Measurements from ENCODE around the gene MYF6.

MYF6 gene

DNA sequence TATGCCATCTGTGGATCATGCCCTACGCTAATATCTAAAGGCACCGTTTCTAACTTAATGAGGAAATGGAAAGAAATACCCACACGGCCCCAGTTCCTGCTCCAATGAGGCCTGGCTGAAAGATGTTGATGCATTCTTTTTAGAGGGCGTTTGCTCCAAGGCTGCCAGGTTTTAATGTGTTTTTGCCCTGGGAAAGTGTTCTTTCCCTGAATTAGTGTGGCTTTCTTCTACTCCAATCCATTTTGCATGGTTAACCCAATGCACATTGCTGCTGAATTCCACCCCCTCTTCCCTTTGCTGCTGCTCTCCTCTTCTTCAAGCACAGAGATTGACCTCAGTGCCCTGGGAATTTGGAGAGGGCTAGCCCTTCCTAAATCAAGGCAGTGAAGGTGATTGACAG, 10.4 kb downstream of the MYF6 start:
- 0 out of 2 replicates have a peak overlapping the region, but pooled peaks have one; percentile 38 for H2AFZ ChIP-seq (ENCODE audit: low read depth, low read length)
- no peaks in the 10 kb centered on the region for H3K9me3 ChIP-seq (ENCODE audit: insufficient read depth, low read length, severe bottlenecking)
- H3K4me3 ChIP-seq (ENCODE audit: low read depth in 1 of 2, low read length in 2 of 2) = no peak overlapping the region
- no peak overlapping the region for H3K27ac ChIP-seq (ENCODE audit: low read length)
- no peak for DNase-seq
- no peaks in the 10 kb centered on the region for H4K20me1 ChIP-seq (ENCODE audit: insufficient read depth, low read length)
- no peak for ATAC-seq (ENCODE audit: insufficient read depth, low read depth)
- H3K27me3 ChIP-seq (ENCODE audit: insufficient read depth, low read length, poor library complexity) = no peaks in the 10 kb centered on the region
- TF ChIP-seq, protein P1, sequence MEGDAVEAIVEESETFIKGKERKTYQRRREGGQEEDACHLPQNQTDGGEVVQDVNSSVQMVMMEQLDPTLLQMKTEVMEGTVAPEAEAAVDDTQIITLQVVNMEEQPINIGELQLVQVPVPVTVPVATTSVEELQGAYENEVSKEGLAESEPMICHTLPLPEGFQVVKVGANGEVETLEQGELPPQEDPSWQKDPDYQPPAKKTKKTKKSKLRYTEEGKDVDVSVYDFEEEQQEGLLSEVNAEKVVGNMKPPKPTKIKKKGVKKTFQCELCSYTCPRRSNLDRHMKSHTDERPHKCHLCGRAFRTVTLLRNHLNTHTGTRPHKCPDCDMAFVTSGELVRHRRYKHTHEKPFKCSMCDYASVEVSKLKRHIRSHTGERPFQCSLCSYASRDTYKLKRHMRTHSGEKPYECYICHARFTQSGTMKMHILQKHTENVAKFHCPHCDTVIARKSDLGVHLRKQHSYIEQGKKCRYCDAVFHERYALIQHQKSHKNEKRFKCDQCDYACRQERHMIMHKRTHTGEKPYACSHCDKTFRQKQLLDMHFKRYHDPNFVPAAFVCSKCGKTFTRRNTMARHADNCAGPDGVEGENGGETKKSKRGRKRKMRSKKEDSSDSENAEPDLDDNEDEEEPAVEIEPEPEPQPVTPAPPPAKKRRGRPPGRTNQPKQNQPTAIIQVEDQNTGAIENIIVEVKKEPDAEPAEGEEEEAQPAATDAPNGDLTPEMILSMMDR (IDR thresholded peaks at IDR 0.05; ENCODE audit: borderline replicate concordance, extremely low read depth, low read length, poor library complexity, severe bottlenecking) = no peak
- TF ChIP-seq EZH2 (IDR thresholded peaks at IDR 0.05; ENCODE audit: borderline replicate concordance, low read depth, low read length, severe bottlenecking) = no peak
- H3K36me3 ChIP-seq (ENCODE audit: insufficient read depth, low read length) = no peaks in the 10 kb centered on the region
- no peak overlapping the region for H3K9ac ChIP-seq (ENCODE audit: low read depth, low read length)
- no peaks in the 10 kb centered on the region for H3K4me1 ChIP-seq (ENCODE audit: insufficient read depth, low read length)
- H3K4me2 ChIP-seq (ENCODE audit: insufficient read depth, low read length) = no peak overlapping the region
- H3K79me2 ChIP-seq (ENCODE audit: insufficient read depth, low read length) = no peaks in the 10 kb centered on the region

GRCh38 chr12:80720516-80720915, 13.1 kb downstream of the MYF6 start:
- Histone ChIP-seq H4K20me1 (ENCODE audit: insufficient read depth, low read length) (no peaks in the 10 kb centered on the region), H3K4me3 (ENCODE audit: low read depth in 1 of 2, low read length in 2 of 2) (no peak overlapping the region)

DNA sequence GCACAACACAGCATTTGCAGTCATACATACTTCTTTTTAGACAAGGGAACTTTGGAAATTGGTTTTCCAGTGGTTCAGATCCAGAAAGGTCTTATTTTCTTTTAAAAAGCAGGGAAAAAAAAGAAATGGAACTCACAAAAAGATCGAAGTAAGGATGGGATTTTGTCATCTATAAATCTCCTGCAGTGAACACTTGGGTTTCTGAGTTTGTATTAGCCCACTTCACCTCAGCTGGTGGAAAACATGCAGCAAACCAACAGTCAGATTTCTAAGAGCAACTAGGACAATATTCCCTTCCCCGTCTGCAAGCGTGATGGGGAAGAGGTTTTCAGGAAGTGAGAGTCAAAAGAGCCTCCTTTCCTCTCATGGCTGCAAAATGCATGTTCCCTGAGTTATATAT, 13.9 kb downstream of the MYF6 start:
- no peak overlapping the region for H2AFZ ChIP-seq (ENCODE audit: low read depth, low read length)
- no peak overlapping the region for H3K4me3 ChIP-seq (ENCODE audit: low read depth in 1 of 2, low read length in 2 of 2)
- no peaks in the 10 kb centered on the region for H3K4me1 ChIP-seq (ENCODE audit: insufficient read depth, low read length)
- no peak overlapping the region for H3K4me2 ChIP-seq (ENCODE audit: insufficient read depth, low read length)
- no peaks in the 10 kb centered on the region for H3K9me3 ChIP-seq (ENCODE audit: insufficient read depth, low read length, severe bottlenecking)
- no peaks in the 10 kb centered on the region for H4K20me1 ChIP-seq (ENCODE audit: insufficient read depth, low read length)
- DNase-seq (no peak), ATAC-seq (ENCODE audit: insufficient read depth, low read depth) (no peak)
- H3K79me2 ChIP-seq (ENCODE audit: insufficient read depth, low read length) = no peaks in the 10 kb centered on the region
- no peak overlapping the region for H3K9ac ChIP-seq (ENCODE audit: low read depth, low read length)
- TF ChIP-seq, protein P1 (IDR thresholded peaks at IDR 0.05; ENCODE audit: borderline replicate concordance, extremely low read depth, low read length, poor library complexity, severe bottlenecking) = no peak
- TF ChIP-seq EZH2 (IDR thresholded peaks at IDR 0.05; ENCODE audit: borderline replicate concordance, low read depth, low read length, severe bottlenecking) = no peak
- no peaks in the 10 kb centered on the region for H3K27me3 ChIP-seq (ENCODE audit: insufficient read depth, low read length, poor library complexity)
- no peaks in the 10 kb centered on the region for H3K36me3 ChIP-seq (ENCODE audit: insufficient read depth, low read length)
- no peak overlapping the region for H3K27ac ChIP-seq (ENCODE audit: low read length)

More at GRCh38 chr12:80720516-80720915, 13.1 kb downstream of the MYF6 start:
- Histone ChIP-seq H3K4me2 (ENCODE audit: insufficient read depth, low read length) (no peak overlapping the region), H3K9ac (ENCODE audit: low read depth, low read length) (no peak overlapping the region), H3K36me3 (ENCODE audit: insufficient read depth, low read length) (no peaks in the 10 kb centered on the region), H3K27ac (ENCODE audit: low read length) (no peak overlapping the region), H3K79me2 (ENCODE audit: insufficient read depth, low read length) (no peaks in the 10 kb centered on the region), H3K27me3 (ENCODE audit: insufficient read depth, low read length, poor library complexity) (no peaks in the 10 kb centered on the region), H3K4me1 (ENCODE audit: insufficient read depth, low read length) (no peaks in the 10 kb centered on the region), H3K9me3 (ENCODE audit: insufficient read depth, low read length, severe bottlenecking) (no peaks in the 10 kb centered on the region), H2AFZ (ENCODE audit: low read depth, low read length) (no peak overlapping the region)
- TF ChIP-seq, protein P1 (IDR thresholded peaks at IDR 0.05; ENCODE audit: borderline replicate concordance, extremely low read depth, low read length, poor library complexity, severe bottlenecking) = no peak
- no peak for TF ChIP-seq EZH2 (IDR thresholded peaks at IDR 0.05; ENCODE audit: borderline replicate concordance, low read depth, low read length, severe bottlenecking)
- ATAC-seq (ENCODE audit: insufficient read depth, low read depth) = no peak
- no peak for DNase-seq
